ENCODE measurements around the gene CCDC27.

CCDC27 gene

GRCh38 chr1:3772027-3772714 is 19.9 kb downstream of the CCDC27 start:
- DNase-seq = peak; percentile 51

GRCh38 chr1:3772715-3773571 is 20.7 kb downstream of the CCDC27 start, which contains the start of gene SMIM1:
Gene SMIM1 (plus strand): TSS chr1:3772749. CDS start chr1:3775374, 2,625 bp downstream.
- no peak for DNase-seq
- in situ Hi-C loops (cut with MboI; ENCODE audit: low pct_unique_long_range_greater_than_20kb, low sequenced_read_pairs) = no loop called here

More at GRCh38 chr1:3772027-3772714, 19.9 kb downstream of the CCDC27 start:
- in situ Hi-C loops (cut with MboI; ENCODE audit: low pct_unique_long_range_greater_than_20kb, low sequenced_read_pairs) = no loop called here

DNA sequence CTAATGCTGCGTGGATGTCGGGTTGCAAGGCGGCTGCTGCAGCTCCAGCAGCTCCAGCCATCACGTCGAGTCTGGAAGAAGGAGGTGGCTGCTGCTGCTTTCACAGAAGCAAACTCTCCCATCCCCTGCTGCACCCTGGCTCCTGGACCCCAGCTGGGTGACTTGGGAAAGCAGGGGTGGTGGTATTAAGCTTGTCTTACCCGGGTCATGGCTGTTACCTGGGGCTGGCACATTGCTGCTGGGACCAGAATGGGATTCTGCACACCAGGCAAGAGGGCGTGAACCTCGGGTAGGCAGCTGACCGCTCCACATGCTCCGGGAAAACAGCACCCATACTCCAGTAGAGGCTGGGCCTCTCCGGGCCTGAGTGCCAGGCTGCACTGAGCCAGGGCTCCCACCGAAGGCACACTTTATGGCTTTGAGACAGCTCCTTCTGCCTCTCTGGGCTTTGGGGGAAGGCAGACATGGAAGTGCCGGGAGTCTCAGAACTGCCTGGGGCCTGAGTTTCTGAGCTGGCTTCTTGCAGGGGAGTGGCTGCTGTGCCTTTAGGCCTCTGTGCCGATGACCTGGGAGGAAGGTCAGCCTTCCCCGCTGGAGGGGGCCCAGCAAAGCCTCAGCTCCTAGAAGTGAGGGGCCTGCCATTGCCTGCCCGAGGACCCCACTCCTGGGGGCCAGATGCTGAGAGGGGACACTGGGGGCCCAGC is 21.5 kb downstream of the CCDC27 start:
- in situ Hi-C loops (cut with MboI; ENCODE audit: low pct_unique_long_range_greater_than_20kb, low sequenced_read_pairs) = no loop called here
- no peak for DNase-seq

DNA sequence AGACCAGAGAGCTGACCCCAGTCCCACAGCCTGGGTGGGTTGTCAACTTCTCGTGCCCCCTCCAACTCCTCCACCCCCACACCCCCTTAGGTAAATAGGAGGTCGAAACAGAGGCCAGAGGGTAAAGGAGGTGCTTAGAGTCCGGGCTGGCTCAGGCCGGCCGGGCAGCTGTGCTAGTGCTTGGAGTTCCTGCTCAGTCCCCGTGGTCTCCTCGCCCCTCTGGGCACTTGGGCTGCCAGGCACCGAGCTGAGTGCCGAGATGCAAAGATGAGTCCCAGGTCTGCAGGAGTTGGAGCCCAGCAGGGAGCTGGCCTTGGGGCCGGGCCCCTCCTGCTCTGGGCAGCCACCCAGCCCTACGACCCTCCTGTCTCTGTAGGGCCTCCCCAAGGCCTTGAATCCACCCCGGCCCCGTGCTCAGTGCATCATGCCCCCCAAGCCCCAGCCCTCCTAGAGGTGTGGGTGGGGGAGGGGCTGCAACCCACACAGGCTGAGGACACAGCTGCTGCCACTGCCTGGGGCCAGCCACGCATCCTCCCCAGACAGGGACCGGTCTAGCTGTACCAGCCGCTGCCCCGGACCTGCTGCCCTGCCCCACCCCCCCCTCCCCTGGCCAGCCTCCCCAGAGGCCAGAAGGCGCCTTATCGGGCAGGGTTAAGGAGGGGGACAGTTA is 22.2 kb downstream of the CCDC27 start:
- no peak for DNase-seq
- in situ Hi-C loops (cut with MboI; ENCODE audit: low pct_unique_long_range_greater_than_20kb, low sequenced_read_pairs) = no loop called here

- no peak for DNase-seq
- in situ Hi-C loops (cut with MboI; ENCODE audit: low pct_unique_long_range_greater_than_20kb, low sequenced_read_pairs) = no loop called here
These were observed 22.8 kb downstream of the CCDC27 start for GRCh38 chr1:3774946-3775489.

GRCh38 chr1:3775490-3776230 is 23.4 kb downstream of the CCDC27 start:
- peak; percentile 65 for DNase-seq
- in situ Hi-C loops (cut with MboI; ENCODE audit: low pct_unique_long_range_greater_than_20kb, low sequenced_read_pairs) = no loop called here

DNA sequence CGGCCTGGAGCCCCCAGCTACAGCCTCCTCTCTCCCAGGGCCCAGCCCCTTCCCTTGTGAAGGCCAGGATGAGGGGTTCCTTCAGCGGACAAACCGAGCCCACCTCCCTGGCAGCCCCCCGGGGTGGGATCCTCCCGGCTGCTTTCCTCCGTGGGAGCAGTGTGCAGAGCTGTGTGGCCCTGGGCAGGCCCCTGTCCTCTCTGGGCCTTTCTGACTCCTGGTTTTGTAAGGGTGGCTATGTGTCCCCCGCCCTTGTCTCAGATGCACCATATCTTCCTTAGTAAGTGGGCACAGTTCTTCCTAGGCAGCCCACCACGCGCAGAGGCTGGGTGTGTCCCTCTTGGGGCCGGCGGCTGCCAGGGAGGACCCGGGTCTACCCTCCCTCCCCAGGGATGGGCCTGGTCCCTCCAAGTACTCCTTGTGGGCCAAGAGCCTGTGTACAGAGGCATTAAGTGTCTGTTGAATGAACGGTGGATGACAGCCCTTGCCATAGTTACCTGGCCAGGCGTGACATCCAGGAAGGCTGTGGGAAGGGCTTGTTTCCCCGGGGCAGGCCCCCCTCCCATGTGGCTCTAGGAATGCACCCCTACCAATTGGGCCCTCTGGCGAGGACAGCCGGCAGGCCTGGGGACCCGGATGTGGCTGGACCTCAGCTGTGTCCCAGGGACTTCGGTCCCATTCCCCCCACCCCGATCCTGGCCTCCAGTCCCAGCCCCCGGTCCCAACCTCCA is 24.1 kb downstream of the CCDC27 start:
- in situ Hi-C loops (cut with MboI; ENCODE audit: low pct_unique_long_range_greater_than_20kb, low sequenced_read_pairs) = no loop called here
- DNase-seq = no peak

DNA sequence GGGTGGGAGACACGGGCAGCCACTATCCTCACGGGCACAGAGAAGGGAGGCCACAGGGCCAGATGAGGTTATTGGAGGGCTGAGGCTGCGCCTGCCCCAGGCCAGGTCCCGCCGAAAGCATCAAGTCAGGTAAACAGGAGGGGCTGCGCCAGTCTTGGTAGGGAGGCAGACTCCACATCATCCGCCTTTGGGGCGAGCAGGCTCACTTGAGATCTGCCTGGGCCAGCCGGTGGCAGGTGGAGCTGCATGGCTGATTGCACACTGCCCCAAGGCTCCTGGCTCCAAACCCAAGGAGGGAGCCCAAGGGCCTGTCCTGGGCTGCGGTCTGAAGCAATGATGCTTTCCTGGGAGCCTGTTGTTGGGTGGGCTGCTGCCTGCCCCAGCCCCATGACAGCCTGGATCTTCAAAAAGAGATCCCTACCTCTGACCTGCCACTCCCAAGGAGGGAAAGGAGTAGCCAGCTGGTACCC is 24.9 kb downstream of the CCDC27 start:
- in situ Hi-C loops (cut with MboI; ENCODE audit: low pct_unique_long_range_greater_than_20kb, low sequenced_read_pairs) = no loop called here
- DNase-seq = no peak

GRCh38 chr1:3777647-3778589 is 25.7 kb downstream of the CCDC27 start:
- in situ Hi-C loops (cut with MboI; ENCODE audit: low pct_unique_long_range_greater_than_20kb, low sequenced_read_pairs) = no loop called here
- DNase-seq = no peak

DNA sequence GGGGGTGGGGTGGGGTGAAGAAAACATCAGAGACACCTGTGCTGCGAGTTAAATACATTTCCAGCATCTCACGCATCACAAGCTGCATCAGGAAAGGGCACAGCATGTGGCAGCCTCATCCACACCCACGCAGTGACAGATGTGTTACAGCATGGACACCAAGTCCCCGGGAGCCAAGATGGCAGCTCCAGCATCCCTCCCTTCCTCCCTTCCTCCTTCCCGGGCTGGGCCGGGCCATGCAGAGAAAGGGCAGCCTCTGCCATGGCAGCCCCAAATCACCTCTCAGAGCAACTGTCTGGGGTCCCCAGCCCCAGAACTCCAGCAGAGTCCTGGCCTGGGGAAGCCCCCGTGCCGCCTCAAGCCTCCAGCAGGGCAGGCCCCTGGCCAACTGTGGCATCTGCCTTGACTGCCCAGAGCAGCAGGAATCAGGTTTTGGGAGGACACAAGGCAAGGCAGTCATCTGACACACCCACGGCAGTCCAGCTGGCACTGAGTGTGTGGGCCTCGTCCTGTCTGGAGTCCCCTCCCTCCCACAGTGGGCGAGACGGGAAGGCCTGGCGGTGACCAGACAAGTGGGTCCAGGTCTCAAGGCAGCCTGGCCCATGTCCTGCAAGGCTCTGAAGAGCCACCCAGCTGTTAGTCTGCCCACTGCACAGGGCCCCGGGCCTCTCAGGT is 26.5 kb downstream of the CCDC27 start:
- no peak for DNase-seq

GRCh38 chr1:3779265-3779911 is 27.1 kb downstream of the CCDC27 start:
- DNase-seq = no peak
- in situ Hi-C loops (cut with MboI; ENCODE audit: low pct_unique_long_range_greater_than_20kb, low sequenced_read_pairs) = no loop called here

More for the DNA sequence above, 26.5 kb downstream of the CCDC27 start:
- in situ Hi-C loops (cut with MboI; ENCODE audit: low pct_unique_long_range_greater_than_20kb, low sequenced_read_pairs) = no loop called here

- no peak for DNase-seq
- in situ Hi-C loops (cut with MboI; ENCODE audit: low pct_unique_long_range_greater_than_20kb, low sequenced_read_pairs) = no loop called here
These were observed 27.7 kb downstream of the CCDC27 start for GRCh38 chr1:3779912-3780416.

GRCh38 chr1:3780901-3781300 is 28.7 kb downstream of the CCDC27 start:
- no peak for DNase-seq
- in situ Hi-C loops (cut with MboI; ENCODE audit: low pct_unique_long_range_greater_than_20kb, low sequenced_read_pairs) = no loop called here

DNA sequence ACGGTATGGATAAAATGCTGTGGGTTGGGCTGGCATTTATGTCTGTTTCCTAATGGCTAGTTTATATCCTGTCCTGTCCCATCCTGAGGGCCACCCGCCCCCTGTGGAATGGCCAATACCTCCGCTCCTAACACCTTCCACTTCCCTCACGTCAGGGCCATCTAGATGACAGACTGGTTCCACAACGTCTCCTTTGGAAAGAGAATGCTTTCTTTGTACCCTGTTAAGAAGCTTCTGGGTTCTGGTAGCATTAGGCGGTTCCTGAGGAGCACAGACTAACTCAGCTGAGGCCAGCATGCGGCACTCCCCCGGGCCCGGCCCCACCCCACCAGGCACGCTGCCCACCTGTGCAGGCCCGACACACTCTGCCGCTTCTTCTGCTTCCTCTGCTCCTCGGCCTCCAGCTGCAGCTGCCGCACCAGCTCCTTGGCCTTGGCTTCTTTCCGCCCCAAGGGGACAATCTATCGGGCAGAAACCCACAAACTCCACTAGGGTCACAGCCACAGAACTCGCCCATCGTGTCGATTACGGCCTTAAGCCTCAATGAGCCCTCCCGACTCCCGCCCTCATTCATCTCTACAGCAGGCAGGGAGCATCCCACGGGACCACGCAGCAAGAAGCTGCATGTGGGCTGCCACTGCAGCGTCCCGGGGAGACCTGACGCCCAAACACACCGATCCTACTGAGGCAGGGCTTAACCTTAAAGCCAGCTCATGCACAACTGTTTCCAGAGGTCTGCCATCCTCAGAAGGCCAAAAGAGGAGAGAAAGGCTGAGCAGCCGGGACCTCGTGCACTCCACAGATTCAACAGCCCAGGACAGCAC is 31.6 kb downstream of the CCDC27 start:
- in situ Hi-C loops (cut with MboI; ENCODE audit: low pct_unique_long_range_greater_than_20kb, low sequenced_read_pairs) = no loop called here
- no peak for DNase-seq

DNA sequence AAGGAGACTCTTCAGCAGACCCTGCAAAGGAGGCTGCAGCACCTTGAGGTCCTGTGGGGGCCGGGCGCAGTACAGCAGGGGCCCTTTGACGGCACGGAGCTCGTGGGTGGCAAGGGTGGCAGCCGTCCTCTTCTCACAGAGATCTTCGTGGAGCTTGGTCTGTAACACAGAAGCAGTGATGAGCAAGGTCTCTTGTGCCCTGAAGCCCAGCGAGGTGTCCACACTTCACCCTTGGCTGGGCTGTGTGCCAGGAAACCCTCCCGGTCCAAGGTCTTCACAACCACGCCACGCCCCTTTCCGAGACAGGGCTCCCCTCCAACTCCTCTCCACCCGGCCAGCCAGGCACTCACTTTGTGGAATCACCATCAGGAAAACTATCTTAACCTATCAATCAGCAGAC is 32.8 kb downstream of the CCDC27 start:
- DNase-seq = no peak
- in situ Hi-C loops (cut with MboI; ENCODE audit: low pct_unique_long_range_greater_than_20kb, low sequenced_read_pairs) = no loop called here
